ENCODE measurements around the gene MED17. TPM values are rescaled to one million over a fixed set of nuclear protein-coding genes. Genes with fewer than 3 reads are reported as not detected.

MED17 gene
- total RNA-seq, 1 experiment from 2014 or later, result 29.6 TPM

- Mint-ChIP-seq H3K27ac (no peak overlapping the region), H3K9me3 (no peaks in the 10 kb centered on the region), H3K27me3 (ENCODE audit: low read depth) (no peaks in the 10 kb centered on the region), H3K4me3 (no peak overlapping the region), H3K4me1 (peaks cover 25% of the 10 kb centered on the region), H3K36me3 (peaks cover 38% of the 10 kb centered on the region)
- CTCF ChIA-PET, result no interaction called here
- ATAC-seq (no peak), DNase-seq (ENCODE audit: low spot score) (no peak)
- POLR2A ChIA-PET, result no interaction called here
- TF ChIP-seq NFATC4 (CRISPR knock-in tag; IDR thresholded peaks at IDR 0.05) (no peak), KAT7 (CRISPR knock-in tag; IDR thresholded peaks at IDR 0.05; ENCODE audit: borderline replicate concordance) (no peak), ZNF671 (CRISPR knock-in tag; IDR thresholded peaks at IDR 0.05) (no peak), GTF2I (CRISPR knock-in tag; conservative IDR thresholded peaks at IDR 0.05) (no peak), CBFB (CRISPR knock-in tag; IDR thresholded peaks at IDR 0.05; ENCODE audit: low read depth) (no peak), FOXK1 (CRISPR knock-in tag; IDR thresholded peaks at IDR 0.05) (no peak), SOX15 (CRISPR knock-in tag; IDR thresholded peaks at IDR 0.05) (no peak), RELA (CRISPR knock-in tag; IDR thresholded peaks at IDR 0.05; ENCODE audit: borderline replicate concordance) (no peak), E2F1 (CRISPR knock-in tag; IDR thresholded peaks at IDR 0.05) (no peak), FOXP4 (CRISPR knock-in tag; IDR thresholded peaks at IDR 0.05) (no peak), GABPB1 (CRISPR knock-in tag; IDR thresholded peaks at IDR 0.05) (no peak), ZNF219 (CRISPR knock-in tag; IDR thresholded peaks at IDR 0.05; ENCODE audit: borderline replicate concordance) (no peak), ZNF138 (CRISPR knock-in tag; conservative IDR thresholded peaks at IDR 0.05) (no peak), MLX (CRISPR knock-in tag; IDR thresholded peaks at IDR 0.05) (no peak), ELF4 (CRISPR knock-in tag; IDR thresholded peaks at IDR 0.05; ENCODE audit: low read depth) (no peak), NFYB (CRISPR knock-in tag; conservative IDR thresholded peaks at IDR 0.05; ENCODE audit: low read depth) (no peak), IRF2 (CRISPR knock-in tag; IDR thresholded peaks at IDR 0.05; ENCODE audit: borderline replicate concordance, low read depth) (no peak), ZBTB43 (CRISPR knock-in tag; IDR thresholded peaks at IDR 0.05) (no peak), E2F4 (CRISPR knock-in tag; IDR thresholded peaks at IDR 0.05; ENCODE audit: borderline replicate concordance, low read depth) (no peak), ESRRA (CRISPR knock-in tag; IDR thresholded peaks at IDR 0.05; ENCODE audit: borderline replicate concordance) (no peak)
Measured at GRCh38 chr11:93814966-93815633, 31.0 kb downstream of the MED17 start.

Measured in WTC11 (cell line).